RKO (cell line): ENCODE measurements around the gene GAGE10.
"Not testable (repeated sequence)": the region's sequence is repeated elsewhere in the genome, so short reads cannot be mapped to it uniquely, and the experiment has no call there.

Source experiments
- DNase-seq: peaks from one replicate; pipeline ENCODE4 v3.0.0-alpha.2; 2016; ENCODE audit warnings: low spot score

The GAGE10 gene

DNA sequence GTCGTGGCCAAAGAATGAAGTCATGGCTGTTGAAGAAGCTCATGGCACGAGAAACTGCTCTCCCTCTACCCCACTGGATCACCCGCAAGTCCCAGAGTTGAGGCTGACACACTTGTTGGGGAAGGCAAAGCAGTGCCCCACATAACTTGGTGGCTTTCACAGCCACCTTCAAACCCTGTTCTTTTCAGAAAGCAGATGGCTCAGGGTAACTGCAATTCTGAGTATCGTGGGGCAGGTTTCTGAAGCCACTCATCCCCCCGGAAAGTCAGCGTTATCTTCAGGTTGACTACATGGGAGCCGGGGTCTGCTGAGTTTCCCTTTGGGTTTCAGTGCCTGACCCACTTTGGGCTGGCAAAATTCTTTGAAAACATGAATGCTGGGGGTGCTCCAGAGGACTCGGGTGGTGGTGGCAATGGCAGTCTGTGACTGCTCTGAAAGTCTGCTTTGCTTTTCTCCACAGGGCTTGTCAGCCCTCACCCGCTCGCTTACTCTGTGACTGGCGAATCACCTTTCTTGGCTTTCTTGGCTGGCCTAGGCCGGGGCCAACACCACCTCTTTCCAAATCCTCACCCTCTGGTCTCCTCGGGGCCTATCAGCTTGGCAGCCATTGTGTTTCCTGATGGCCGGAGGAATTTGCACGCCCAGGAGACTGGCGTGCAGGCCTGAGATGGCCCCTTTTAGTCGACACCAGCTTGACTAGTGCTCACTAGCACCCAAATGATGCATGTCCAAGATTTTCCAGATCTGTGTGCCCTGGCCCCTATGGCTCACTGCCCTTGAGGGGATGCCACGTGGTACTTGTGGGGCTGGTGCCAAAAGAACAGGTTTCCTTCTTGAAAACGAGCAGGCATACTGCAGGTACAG lies 26.5 kb upstream of the GAGE10 start:
- DNase-seq = no peak

DNA sequence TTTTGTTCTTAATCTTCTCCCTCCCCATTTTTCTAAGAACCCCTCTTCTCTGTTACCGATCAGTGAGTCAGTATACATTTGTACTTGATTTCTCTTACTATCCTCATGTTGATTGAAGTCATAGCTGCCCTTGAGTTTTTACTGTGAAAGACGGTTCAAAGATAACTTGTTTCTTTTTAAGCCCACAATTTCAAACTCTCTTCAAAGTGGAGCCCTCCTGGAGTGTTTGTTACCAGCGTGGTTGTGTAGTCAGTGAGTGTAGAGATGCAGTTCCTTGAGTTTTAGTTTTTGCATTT lies 26.0 kb upstream of the GAGE10 start:
- DNase-seq = no peak

DNA sequence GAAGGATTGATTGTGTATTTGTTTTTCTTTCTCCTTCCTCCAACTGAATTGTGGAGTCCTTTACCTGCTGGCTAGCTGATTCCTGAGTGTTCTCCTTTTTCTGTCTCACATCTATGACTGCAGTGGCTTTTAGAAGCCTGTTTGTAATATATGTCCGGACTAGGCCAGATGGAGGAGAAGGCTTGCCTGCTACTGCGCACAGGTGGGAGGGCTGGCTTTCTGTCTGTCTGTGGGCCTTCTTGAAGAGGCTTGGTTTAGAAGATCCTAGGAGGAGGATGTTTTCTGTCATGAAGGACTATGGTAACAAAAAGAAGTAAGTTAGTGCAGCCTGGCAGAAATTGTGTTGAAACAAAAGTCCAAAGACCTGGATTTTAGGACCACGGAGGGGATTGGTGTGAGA lies 25.4 kb upstream of the GAGE10 start:
- no peak for DNase-seq

DNA sequence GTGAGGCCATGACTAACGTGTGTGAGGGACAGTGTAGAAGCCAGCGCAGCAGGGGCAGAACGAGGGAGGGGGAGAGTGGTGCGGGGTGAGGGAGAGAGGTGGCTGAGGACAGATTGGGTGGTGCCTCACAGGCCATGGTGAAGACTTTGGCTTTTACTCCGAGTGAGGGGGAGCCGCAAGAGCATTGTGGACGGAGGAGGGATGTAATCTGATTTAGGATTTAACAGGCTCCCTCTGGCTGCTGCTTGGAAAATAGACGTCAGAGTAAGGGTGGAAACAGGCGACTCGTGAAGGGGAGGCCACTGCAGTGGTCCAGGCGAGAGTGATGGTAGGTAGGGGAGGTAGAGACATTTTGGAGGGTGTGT lies 20.8 kb upstream of the GAGE10 start:
- peak; percentile 50 for DNase-seq

DNA sequence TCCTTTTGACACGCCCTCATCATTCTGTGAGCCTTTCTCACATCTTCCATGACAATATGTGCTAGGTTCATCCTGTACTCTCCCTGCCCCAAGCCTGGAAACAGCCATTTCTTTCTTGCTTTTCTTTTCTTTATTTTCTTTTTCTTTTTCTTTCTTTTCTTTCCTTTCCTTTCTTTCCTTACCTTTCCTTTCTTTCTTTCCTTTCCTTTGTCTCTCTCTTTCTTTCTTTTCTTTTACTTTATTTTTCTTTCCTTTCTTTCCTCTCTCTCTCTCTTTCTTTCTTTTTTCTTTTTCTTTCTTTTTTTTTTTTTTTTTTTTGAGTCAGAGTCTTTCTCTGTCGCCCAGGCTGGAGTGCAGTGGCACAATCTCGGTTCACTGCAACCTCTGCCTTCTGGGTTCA lies 19.2 kb upstream of the GAGE10 start:
- DNase-seq = no peak

DNA sequence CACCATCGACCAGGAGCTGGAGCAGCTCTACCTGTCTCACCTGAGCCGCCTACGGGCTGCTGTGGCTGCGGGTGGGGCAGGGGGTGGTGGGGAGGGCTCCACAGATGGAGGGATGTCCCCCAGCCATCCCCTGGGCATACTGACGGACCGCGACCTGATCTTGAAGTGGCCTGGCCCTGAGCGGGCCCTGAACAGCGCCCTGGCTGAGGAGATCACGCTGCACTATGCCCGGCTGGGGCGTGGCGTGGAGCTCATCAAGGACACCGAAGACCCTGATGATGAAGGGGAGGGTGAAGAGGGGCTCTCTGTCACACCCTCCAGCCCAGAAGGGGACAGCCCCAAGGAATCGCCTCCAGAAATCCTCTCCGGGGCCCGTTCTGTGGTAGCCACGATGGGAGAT lies 17.3 kb upstream of the GAGE10 start:
- DNase-seq = no peak

DNA sequence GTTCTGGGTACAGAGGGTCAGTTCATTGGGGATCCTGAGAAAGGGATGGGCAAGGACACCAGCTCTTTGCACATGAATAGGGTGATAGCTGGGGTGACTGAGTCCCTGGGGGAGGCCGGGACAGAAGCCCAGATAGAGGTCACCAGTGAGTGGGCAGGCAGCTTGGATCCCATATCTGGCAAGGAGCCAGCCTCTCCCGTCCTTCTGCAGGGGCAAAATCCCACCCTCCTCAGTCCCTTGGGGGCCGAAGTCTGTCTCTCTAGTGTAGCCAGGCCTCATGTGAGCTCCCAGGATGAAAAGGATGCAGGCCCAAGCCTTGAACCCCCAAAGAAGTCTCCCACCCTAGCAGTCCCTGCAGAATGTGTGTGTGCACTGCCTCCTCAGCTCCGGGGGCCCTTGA lies 16.9 kb upstream of the GAGE10 start:
- DNase-seq = no peak

DNA sequence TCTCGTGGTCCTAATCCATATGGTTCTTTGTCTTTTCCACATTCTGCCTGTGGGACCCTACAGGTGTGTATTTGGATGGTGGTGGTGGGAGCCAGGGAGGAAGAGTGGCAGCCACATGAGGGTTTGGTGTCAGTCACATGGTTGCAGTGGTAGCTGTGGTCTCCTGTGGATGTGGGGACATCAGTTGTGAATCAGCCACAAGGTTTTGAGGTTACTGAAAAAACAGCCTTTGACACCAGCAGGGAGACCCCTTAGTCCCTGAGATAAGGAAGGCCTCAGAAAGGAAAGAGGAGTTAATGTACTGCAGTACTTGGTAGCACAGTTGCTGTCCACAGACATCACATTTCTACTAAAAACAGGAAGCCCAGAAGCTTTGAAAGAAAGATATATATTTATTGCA lies 15.8 kb upstream of the GAGE10 start:
- DNase-seq = no peak

DNA sequence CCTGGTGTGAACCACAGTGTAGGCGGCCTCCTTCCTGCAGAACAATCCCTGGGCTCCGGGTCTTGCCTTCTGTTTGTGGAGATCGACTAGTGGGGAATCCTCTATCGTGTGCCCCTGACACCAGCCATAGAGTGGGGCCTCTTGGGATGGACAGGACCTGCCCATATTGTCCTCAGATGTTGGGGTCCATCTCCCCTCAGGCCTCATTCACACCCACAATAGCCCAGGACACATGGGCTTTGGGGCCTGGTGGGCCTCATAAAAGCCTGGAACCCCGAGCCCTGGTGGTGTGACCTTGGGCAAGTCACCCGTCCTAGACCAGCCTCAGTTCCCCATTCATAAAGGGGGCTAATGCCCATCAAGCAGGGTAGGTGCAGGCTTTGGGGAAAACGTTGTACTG lies 13.2 kb upstream of the GAGE10 start:
- no peak for DNase-seq

DNA sequence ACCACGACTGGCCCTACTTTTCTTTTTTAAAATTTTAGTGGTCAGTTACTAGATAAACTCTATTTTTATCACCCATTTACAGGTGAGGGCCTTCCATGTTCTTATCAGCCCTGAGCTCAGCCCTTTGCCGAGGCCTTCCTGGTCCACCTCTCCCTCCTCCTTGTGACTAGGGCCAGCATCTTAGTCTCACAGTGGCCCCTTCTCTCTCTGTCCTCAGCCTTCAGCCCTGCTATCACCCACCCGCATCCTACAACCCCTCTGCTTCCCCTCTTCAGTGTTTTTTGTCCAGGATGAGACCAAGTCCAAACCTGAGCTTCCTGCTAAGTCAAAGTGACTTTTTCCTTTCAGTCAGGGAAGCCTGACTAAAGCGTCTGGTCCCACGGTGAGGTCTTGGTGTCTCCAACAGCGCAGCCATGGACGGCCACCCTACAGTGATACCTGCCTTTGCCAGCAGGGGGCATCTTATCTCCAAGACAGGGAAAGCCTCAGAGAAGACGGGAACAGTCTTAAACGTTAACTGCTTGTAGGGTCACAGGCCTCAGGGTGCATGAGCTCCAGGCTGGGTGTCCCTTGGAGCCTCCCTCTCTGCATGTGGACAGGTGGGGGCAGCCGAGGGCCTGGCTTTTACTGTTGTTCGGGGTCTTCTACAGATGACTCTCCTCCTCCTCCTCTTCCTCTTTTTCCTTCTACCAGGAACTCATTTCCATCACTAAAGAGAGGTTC lies 11.7 kb upstream of the GAGE10 start:
- DNase-seq = peak; percentile 48

DNA sequence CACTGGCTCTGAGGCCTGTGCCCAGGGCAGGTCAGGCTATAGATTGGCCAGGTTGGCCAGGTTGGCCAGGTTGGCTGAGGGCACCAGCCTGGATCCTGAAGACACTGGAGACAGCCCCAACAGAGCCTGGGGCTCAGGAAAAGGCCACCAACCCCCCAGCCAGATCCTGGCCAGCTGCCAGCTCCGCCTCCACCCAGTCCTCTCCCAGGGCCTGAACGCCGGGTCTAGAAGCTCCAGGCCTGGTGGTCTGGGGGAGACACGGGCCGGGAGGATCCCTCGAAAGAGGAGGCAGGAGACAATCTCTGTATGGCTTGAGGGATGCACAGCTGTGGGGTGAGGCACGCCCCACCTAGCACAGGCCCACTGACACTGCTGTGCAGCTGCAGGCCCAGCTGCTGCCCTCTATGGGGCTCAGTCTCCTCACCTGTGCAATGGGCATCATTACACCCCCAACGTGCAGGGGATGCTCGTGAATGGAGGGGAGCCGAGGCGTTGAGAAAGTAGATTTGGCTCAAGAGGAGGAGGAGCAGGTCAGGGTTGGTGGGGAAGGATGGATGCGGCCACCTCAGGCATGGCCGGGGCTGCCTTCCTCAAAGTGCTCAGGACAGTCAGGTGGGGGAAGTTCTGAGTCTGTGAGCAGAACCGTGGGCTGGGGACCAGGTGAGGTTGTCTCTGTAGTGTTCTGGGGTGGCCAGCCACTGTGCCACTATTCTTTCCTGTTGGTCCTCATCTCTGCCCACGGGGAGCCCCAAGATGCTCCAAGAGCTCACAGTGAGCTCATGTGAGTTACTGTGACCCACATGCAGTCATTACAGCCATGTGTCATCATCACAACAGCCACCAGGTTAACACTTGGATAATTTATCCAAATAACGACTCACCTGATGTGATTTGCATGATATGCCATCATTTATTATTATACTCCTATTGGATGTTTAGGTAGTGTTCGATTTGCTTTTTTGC lies 10.8 kb upstream of the GAGE10 start:
- DNase-seq = no peak

DNA sequence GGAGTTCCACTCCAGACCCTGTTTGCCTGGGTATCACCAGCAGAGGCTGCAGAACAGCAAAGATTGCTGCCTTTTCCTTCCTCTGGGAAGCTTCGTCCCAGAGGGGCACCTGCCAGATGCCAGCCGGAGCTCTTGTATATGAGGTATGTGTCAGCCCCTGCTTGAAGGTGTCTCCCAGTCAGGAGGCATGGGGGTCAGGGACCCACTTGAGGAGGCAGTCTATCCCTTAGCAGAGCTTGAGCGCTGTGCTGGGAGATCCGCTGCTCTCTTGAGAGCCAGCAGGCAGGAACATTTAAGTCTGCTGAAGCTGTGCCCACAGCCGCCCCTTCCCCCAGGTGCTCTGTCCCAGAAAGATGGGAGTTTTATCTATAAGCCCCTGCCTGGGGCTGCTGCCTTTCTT lies 4.2 kb upstream of the GAGE10 start:
- not testable (repeated sequence) for DNase-seq

DNA sequence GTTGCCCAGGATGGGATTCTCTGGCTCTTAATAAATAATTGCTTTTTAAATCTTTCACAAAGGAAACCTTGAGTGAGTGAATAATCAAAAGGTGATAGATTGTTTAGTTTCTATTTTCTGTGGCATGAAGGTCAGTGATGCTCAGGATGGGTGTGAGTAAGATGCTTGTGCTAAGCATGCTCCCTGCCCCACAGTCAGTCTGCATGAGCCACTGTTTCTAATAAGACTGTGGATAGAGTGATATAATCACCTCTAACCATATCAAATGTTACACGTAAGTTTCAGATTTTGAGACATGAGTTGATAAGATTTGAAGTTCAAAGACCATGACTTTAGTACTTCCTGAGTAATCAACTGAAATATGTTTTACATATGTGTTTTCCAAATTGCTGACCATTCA lies 2.7 kb upstream of the GAGE10 start:
- DNase-seq = no peak

DNA sequence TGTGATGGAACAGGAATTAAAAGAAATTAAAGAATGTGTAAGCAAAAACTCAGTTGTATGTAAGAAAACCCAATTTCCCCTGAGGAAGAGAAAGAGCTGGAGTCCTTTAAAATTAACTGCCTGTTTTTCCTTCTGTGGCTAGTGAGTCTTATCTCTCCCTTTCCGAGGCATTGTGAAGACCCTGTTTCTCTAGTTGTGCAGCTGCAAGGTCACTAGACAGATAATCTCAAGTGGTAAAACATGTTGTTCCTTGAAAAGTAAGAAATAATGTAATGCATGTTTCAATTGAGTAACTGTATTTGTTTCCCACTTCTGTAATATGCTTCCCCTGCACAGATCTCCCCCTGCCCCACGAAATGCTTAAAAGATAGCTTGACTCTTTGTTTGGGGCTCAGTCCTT lies 4.3 kb downstream of the GAGE10 start:
- not testable (repeated sequence) for DNase-seq

DNA sequence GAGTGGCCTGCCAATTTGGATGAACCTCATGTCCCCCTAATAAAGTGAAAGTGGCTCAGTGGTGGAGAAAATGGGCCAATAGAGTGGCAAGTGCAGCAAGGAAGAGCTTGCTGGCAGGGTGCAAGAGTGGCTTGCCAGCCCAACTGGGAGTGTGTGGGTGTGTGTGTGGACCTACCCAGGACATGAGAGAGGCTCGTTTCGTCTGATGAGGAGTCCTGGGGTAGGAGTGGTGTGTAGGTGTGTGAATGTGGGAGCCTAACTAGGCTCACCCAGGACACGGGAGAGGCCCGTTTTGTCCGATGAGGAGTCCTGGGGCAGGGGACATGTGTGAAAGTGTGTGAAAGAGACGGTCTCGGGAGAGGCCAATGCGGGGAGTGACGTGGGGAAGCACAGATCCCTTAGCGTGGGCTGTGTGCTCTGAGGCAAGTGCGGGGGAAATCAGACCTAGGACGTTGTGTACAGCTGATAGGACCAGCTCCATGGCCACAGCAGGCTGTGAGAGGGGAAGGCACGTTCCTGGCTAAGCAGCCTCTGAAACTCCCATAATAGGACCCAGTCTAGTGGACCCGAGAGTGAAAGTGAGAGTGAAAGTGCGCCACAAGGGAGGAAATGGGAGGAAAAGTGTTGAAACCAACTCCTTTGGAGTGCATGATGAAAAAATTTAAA lies 5.3 kb downstream of the GAGE10 start:
- DNase-seq = no peak

DNA sequence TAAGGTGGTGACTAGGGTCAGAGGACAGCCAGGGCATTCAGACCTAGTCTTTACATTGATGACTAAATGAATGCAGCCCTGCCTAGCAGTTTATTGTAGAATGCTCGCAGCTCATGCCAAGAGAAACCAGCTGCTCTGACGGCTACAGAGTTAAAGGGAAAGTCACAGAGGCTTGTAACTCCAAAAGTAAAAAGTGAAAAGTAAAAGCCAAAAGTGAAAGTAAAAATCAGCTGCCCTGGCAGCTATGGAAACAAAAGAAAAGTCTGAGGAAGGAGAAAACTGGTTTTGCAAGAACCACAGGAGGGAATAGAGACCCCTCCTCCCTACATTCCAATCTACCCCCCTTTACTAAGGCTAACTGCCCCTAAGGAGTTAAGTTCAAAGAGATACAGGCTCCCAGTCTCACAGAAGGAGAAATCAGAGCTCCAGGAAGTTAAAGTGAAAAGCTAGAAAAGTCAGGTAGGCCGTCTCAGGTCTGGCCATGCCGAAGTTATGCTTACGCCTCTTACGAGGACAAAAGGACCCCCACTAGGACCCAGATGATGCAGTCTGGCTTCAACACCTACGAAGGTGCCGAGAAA lies 6.0 kb downstream of the GAGE10 start:
- no peak for DNase-seq

DNA sequence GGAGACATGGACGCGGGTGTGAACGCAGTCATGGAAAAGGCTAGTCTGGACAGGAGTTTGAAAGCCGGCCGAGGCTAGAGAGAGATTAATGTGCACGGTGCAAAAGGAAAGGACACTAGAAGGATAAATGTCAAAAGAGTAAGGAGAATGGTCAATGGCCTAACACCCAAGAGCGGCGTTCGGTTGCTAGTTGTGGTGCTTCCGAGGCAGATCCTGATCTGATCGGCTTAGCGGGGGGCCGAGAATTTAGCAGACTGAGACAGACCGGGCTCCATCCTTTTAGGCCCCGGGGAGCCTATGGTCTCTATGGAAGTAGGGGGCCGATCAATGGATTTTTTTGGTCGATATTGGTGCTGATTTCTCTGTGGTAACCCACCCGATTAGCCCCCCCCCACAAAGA lies 6.9 kb downstream of the GAGE10 start:
- DNase-seq = no peak

DNA sequence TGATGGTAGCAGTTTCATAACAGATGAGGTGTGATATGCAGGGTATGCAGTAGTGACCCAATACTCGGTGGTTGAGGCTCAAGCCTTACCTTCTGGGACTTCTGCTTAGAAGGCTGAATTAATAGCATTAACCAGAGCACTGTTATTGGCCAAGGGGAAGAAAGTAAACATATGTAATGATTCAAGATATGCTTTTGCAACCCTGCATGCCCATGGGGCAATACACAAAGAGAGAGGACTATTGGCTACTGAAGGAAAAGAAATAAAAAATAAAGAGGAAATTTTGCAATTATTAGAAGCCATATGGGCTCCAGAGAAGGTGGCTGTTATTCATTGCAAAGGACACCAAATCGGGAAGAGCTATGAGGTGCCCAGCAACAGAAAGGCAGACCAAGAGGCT lies 8.7 kb downstream of the GAGE10 start:
- DNase-seq = no peak

DNA sequence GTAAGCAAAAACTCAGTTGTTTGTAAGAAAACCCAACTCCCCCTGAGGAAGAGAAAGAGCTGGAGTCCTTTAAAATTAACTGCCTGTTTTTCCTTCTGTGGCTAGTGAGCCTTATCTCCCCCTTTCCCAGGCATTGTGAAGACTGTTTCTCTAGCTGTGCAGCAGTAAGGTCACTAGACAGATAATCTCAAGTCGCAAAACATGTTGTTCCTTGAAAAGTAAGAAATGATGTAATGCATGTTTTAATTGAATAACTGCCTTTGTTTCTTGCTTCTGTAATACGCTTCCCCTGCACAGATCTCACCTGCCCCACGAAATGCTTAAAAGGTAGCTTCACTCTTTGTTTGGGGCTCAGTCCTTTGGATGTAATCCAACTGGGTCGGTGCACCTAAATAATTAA lies 12.6 kb downstream of the GAGE10 start:
- no peak for DNase-seq

DNA sequence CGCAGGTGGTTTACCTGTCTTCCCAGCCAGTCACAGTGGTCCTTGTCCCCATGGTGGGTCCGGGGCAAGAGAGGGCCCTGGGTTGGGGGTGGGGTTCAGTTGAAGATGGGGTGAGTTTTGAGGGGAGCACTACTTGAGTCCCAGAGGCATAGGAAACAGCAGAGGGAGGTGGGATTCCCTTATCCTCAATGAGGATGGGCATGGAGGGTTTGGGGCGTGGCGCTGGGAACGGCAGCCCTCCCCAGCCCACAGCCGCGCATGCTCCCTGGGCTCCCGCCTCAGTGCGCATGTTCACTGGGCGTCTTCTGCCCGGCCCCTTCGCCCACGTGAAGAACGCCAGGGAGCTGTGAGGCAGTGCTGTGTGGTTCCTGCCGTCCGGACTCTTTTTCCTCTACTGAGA lies 18.3 kb downstream of the GAGE10 start, which contains the start of gene GAGE12J:
Gene GAGE12J (plus strand): TSS at position 301 of the 400 bp plus-strand sequence. CDS start 1,157 bp downstream, outside the sequence.
- DNase-seq = not testable (repeated sequence)

DNA sequence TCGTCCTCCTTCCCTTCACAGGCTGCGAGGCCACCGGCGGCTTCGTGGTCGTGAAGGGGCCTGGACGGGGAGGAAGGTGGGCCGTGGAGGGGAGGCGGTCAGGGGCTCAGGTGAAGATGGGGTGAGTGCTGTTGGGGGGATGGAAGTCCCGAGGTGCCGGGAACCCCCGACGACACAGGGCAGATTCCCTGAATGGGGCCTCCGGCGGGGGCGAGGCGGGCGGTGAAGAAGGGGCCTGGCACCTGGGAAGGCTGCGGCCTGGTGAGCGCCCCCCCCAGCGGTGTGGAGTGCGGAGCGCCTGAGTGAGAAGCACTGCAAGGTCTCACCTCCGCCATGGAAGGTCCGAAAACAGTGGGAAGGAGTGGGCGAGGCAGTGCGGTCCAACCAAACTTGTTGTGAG lies 18.8 kb downstream of the GAGE10 start:
- DNase-seq = not testable (repeated sequence)

DNA sequence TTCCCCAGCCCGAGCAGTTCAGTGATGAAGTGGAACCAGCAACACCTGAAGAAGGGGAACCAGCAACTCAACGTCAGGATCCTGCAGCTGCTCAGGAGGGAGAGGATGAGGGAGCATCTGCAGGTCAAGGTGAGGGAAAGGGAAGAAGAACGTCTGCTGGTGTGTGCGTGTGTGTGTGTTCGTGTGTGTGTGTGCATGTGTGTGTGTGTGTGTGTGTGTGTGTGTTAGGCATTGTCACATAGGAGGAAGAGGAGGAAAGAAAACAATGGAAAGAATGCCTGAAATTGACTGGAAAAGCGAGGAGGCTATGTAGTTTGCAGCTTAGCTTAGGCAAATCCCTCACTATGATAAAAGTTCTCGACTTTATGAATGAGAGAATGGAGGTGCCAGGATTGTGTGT lies 20.3 kb downstream of the GAGE10 start:
- not testable (repeated sequence) for DNase-seq
